GM10266 (cell line): Measurements from ENCODE around the gene CABYR.

Experiments used
- DNase-seq: peaks from one replicate; pipeline ENCODE4 v3.0.0; 2012; ENCODE audit errors: extremely low spot score
- TF ChIP-seq, protein P1 (sequence below): IDR thresholded peaks from 2 replicates; pipeline ENCODE4 v1.5.1; 2012; ENCODE audit warnings: mild to moderate bottlenecking, low read depth; ENCODE audit not compliant: control insufficient read depth, insufficient read depth; ENCODE audit errors: missing control alignments

Gene CABYR

GRCh38 chr18:24114924-24115549, 23.8 kb upstream of the CABYR start:
- DNase-seq, result no peak
- TF ChIP-seq, protein P1, sequence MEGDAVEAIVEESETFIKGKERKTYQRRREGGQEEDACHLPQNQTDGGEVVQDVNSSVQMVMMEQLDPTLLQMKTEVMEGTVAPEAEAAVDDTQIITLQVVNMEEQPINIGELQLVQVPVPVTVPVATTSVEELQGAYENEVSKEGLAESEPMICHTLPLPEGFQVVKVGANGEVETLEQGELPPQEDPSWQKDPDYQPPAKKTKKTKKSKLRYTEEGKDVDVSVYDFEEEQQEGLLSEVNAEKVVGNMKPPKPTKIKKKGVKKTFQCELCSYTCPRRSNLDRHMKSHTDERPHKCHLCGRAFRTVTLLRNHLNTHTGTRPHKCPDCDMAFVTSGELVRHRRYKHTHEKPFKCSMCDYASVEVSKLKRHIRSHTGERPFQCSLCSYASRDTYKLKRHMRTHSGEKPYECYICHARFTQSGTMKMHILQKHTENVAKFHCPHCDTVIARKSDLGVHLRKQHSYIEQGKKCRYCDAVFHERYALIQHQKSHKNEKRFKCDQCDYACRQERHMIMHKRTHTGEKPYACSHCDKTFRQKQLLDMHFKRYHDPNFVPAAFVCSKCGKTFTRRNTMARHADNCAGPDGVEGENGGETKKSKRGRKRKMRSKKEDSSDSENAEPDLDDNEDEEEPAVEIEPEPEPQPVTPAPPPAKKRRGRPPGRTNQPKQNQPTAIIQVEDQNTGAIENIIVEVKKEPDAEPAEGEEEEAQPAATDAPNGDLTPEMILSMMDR, result no peak

DNA sequence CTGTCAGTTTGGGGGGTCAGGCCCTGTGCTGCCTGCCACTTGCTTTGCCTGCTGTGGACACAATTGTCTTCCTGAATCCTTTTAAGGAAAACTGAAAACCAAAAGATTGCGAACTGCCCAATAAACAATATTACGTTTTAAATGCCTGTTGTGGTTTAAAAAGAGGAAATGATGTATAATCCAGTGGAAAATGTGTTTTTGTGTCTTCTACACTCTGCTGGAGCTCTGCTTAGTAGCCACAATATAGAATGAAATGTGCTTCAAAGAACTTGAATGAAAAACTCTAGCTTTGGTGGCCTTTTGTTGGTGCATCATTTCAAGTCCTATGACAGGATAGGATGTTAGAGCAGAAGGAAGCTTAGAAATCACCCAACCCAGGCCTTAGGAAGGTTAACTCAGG, 23.2 kb upstream of the CABYR start:
- TF ChIP-seq, protein P1, result no peak
- no peak for DNase-seq

DNA sequence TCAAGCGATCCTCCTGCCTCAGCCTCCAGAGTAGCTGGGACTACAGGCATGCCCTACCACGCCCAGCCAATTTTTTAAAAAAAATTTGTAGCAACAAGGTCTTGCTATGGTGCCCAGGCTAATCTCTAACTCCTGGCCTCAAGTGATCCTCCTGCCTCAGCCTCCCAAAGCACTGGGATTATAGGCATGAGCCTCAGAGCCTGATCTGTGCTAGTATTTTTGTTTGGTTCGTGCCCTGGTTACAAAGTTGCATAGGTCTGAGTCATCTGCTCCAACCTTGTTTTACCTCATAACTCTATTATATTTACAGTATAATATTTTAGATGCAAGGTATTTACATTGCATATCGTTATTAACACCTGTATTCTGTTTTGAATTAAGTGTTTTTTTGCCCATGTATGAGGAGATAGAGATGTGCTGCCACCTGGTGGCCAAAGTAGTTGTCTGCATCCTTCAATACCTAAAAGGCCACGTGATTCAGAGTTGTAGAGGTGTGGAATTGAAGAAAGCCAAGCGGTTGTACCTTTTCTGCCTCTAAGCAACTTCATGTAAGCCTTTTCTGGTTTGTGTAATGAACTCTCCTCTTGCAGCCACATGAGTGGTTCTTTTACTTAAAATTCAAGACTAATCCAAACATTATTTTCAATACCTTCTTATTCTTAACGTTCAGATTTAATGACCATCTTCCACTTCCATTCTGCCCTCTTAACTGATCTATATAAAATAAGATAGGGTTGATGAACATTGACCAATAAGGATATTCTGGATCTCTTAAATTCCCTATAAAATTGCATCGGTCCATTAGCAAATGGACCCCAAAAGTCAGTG, 19.9 kb upstream of the CABYR start:
- TF ChIP-seq, protein P1, result peak; percentile 80
- peak; percentile 64 for DNase-seq

DNA sequence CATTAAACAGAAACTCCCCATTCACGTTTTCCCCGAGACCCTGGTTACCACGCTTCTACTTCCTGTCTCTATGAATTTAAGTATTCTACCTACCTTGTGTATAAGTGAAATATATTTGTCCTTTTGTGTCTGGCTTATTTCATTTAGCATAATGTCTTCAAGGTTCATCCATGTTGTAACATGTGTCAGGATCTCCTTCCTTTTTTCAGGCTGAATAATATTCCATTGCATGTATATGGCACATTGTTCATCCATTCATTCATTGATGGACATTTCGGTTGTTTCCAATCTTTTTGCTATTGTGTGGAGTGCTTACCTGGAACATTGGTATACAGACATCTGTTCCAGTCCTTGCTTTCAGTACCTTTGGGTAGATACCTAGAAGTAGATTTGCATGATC, 18.2 kb upstream of the CABYR start:
- TF ChIP-seq, protein P1, result no peak

GRCh38 chr18:24121625-24122024, 17.2 kb upstream of the CABYR start:
- TF ChIP-seq, protein P1, result no peak

More for the DNA sequence above, 18.2 kb upstream of the CABYR start:
- DNase-seq, result no peak

DNA sequence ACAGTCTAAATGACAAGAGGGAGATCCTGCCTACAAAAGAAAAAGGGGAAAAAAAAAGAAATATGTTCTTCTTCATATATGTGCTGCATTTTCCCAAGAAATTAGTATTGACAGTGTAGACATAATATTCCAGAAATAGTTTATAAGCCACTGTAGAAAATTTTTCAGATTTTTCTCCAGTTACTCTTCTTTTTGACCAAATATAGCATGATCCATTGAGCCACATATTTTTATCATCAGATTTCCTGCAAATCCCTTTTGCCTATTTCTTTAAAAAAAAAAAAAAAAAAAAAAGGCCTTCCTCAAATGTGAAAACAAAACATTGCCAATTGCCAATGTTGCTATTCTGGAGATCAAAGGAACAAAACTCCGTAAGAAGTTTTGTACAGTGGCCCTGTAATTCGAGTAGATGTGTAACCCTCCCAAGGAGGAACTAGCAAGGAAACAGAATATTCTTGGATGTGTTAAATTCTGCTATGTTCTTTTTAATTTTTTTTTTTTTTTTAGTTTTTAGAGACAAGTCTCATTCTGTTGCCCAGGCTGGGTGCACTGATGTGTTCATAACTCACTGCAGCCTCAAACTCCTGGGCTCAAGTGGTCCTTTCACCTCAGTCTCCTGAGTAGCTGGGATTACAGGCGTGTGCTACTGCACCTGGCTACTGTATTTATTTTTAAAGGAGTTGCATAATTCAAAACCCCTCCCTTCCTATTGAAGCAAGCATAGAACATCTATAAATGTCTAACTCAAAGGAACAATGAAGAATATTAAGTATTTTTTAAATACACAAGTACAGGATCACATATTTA, 12.5 kb upstream of the CABYR start:
- DNase-seq, result no peak
- TF ChIP-seq, protein P1, result no peak

More at GRCh38 chr18:24121625-24122024, 17.2 kb upstream of the CABYR start:
- no peak for DNase-seq

DNA sequence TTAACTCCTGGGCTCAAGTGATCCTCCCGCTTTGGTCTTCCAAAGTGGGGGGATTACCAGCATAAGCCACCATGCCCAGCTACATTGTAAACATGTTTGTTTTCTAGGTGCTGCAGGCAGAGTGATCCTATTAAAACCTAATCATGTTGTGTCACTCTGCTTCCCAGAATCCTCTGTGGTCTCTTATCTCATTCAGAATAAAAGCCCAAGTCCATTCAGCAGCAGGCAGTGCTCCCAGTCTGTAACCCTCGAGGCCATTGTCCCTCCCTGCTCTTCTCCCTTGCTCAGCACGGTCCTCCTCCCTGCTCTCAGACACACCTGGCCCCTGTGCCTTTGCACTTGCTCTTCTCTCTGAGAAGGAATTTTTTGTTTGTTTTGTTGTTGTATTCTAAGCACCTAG, 11.1 kb upstream of the CABYR start:
- no peak for DNase-seq
- TF ChIP-seq, protein P1, result no peak
